HG03139 (cell line): Measurements from ENCODE around the gene KDM1B.
A peak's percentile ranks its signal among the peaks of the same experiment; 100 is the strongest.

Experiments used
- ATAC-seq: cut with Tn5 transposase; IDR thresholded peaks from one replicate; pipeline ENCODE4 v1.9.1; 2021; ENCODE audit not compliant: unreplicated experiment

The KDM1B gene, protein sequence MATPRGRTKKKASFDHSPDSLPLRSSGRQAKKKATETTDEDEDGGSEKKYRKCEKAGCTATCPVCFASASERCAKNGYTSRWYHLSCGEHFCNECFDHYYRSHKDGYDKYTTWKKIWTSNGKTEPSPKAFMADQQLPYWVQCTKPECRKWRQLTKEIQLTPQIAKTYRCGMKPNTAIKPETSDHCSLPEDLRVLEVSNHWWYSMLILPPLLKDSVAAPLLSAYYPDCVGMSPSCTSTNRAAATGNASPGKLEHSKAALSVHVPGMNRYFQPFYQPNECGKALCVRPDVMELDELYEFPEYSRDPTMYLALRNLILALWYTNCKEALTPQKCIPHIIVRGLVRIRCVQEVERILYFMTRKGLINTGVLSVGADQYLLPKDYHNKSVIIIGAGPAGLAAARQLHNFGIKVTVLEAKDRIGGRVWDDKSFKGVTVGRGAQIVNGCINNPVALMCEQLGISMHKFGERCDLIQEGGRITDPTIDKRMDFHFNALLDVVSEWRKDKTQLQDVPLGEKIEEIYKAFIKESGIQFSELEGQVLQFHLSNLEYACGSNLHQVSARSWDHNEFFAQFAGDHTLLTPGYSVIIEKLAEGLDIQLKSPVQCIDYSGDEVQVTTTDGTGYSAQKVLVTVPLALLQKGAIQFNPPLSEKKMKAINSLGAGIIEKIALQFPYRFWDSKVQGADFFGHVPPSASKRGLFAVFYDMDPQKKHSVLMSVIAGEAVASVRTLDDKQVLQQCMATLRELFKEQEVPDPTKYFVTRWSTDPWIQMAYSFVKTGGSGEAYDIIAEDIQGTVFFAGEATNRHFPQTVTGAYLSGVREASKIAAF

GRCh38 chr6:18155150-18155863, at the start of gene KDM1B:
Gene KDM1B, plus strand, starts transcription at chr6:18155422. Its CDS starts 4,474 bp downstream, at chr6:18159896.
- ATAC-seq: peak; percentile 86

GRCh38 chr6:18107061-18107460, 48.2 kb upstream of the KDM1B start:
- no peak for ATAC-seq

DNA sequence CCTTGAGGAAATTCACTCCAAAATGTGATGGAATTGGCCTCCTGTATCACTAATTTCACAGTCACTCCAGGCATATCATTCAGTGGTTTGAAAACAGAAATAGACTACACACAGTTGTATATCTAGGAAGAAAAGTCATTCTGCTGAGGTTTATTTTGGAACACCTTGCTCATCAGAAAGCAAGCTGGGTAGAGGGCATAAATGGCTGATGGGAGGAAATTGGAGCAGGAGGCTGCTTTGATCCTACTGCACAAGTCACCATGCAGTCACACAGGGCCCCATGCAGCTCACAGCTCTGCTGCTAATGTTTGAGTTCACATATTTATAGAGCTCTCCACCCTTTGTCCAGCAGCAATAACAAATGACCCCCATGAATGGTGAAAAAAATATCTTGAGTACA, 45.1 kb upstream of the KDM1B start:
- ATAC-seq: no peak

DNA sequence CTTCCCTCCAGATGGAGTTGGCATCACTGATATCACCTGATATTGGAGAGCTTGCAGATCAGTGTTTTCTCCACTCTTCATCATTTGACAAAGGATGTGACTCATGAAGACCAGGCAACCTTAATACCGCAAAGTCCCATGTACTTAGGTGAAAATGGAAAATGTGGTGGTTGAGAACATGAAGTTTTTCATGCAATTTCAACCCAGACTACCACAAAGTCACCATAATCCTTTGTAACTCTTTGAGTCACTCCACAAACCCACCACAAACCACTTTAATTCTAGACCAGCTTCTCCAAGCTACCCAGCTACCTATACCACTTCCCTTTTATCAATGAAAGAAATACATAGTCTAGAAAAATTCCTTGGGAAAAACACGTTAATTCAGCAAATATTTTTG, 39.9 kb upstream of the KDM1B start:
- ATAC-seq: no peak

DNA sequence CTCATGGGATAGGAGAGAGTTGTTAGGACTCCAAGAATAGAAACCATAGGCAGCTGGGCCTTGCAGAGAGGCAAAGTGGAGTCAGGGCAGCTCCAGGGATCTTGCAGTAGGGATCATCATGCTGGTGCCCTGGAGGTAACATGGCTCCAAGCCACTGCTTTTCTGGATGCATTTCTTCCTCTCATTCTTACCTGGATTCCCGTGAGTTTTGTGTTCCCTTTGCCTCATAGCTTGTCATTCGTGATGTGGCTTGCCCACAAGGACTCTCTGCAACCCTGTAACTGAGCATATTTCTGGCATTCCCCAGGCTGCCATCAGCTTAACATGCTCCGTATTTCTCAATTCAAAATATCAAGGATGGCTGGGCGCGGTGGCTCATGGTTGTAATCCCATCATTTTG, 38.1 kb upstream of the KDM1B start:
- no peak for ATAC-seq

DNA sequence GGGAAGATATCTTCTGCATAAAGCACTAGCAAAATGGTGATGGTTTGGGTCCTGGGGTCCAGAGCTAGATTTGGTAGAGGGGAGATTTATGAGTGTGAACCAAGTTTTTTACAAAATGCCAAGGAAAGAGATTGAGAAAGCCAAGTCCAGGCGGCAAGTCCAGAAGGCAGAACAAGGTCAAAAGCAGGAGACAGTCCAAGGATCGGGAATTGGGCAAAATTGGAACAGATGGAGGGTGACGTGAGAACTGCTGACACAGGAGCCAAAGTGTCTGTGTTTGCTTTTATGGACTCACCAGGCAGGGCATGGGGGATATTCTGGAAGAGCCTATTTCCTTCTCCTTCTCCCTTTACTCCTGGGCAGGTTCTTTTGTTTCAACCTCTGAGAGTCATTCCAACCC, 36.9 kb upstream of the KDM1B start:
- ATAC-seq: no peak

DNA sequence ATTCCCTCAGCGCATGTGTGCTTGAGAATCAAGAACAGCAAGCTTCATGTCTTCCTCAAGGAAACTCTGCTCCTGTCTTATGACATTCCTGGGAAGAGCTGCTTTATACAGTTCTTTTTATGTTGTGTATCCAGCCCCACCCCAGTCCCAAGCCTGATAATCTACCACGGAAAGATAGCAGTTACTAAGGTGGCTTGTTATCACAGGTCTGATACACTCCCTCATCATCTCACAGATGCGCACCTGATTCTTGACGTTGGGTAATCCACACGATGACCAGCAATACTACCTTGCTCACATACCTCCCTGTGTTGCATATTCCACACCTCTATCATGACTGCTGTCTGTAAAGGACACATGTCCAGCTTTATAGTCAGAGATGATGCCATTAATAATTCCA, 36.0 kb upstream of the KDM1B start:
- no peak for ATAC-seq

GRCh38 chr6:18121580-18122127, 33.6 kb upstream of the KDM1B start:
- no peak for ATAC-seq

DNA sequence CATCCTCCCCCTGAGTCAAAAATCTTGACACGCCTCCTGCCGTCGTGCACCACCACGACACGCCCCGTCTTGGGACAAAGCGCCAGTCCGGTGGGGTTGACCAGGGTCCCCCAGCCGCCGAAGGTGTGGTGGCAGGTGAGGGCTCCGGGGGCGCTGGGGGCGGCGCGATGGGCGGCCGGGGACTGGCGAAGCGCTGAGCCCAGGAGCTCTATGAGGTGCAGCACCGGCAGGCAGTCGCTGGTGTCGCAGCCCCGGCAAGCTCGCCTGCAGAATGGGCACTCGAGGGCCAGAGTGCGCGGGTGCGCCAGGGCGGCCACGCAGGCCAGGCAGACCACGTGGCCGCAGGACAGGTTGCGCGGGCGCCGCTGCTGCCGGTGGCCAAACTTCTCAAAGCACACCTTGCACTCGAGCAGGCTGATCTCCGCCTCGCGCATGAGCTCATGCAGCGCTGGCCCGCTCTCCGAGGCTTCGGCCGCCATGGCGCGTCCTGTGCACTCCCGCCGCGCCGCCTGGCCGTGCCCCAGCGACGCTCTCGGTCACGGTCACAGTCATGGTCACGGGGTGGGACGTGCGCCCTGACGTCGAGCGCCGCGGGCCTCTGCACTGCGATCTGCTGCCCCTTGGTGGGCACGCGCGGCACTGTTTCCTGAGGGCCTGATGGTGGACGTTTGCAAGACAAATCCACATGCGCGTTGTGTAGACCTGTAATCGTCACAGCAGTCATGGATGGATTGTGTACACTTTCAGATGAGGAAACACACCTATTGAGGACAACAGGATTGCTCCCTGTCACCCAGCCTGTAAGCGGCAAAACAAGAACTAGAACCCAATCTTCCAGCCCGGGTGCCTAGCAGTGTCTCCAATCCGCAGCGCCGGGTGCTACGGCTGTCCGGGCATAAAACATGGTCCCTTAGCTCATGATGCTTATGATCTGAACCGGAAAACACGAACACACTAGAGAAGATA, 32.8 kb upstream of the KDM1B start, which contains the start of gene NHLRC1:
TSS of gene NHLRC1 (minus strand) at position 550 of the 966 bp plus-strand sequence. CDS start at position 479, 71 bp downstream.
- ATAC-seq: peak; percentile 100

GRCh38 chr6:18126121-18126520, 29.1 kb upstream of the KDM1B start:
- ATAC-seq: no peak

DNA sequence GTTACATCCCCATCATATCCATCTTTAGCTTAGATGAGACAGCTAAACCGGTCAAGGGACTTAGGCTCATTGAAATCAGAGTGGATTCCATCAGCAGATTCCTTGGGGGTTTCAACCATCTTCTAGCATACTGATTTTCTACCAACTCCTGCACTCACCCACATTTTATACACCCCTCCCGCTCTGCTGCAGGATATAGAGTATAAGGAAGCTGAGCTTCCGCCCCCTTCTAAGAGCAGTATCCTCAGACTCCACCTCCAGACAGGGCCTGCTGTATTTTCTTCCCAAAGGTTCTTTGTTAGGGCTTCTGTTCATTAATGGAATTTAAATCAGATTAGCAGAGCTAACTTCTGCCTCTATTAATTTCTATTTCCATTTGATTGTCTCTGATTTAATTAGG, 22.9 kb upstream of the KDM1B start:
- ATAC-seq: no peak

- ATAC-seq: no peak
These were observed 20.1 kb upstream of the KDM1B start for GRCh38 chr6:18135171-18135570.

- no peak for ATAC-seq
These were observed 19.0 kb upstream of the KDM1B start for GRCh38 chr6:18136260-18136659.

- ATAC-seq: no peak
These were observed 16.3 kb upstream of the KDM1B start for GRCh38 chr6:18138906-18139305.

DNA sequence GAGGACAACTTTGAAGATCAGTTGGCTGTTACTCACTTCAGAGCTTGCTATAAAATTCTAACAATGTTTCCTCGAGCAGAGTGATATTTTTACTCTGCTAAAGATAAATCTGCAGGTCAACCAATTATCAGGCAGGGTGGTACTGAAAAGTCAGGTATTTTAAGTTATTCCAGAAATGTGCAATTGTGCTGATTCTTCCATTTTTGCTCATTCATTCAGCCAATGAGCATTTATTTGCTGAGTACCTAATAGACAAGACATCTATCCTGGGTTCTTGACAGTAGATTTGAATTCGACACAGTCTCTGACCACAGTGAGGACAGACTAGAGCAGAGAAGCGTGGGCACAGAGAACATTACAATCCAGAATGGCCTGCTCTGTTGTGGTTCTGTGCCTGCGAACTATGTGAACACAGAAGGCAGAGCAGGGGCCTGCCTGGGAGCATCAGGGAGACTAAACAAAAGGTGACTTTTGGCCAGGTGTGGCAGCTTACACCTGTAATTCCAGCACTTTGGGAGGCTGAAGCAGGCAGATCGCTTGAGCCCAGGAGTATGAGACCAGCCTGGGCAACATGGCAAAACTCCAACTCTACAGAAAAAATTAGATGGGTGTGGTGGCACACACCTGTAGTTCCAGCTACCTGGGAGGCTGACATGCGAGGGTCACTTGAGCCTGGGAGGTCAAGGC, 15.1 kb upstream of the KDM1B start:
- no peak for ATAC-seq

GRCh38 chr6:18141805-18142590, 13.2 kb upstream of the KDM1B start:
- no peak for ATAC-seq

GRCh38 chr6:18142591-18142861, 12.7 kb upstream of the KDM1B start:
- ATAC-seq: no peak

GRCh38 chr6:18147160-18147559, 8.1 kb upstream of the KDM1B start:
- no peak for ATAC-seq

- no peak for ATAC-seq
These were observed 7.6 kb upstream of the KDM1B start for GRCh38 chr6:18147616-18148015.
